Stimulated activated CD4-positive, alpha-beta T cell treated with anti-CD3 and anti-CD28 coated beads, Interleukin-2, amount 100 ng/mL, for 24 hours (primary cell): ENCODE results near the gene MEGF9.
"Not testable (repeated sequence)": the region's sequence is repeated elsewhere in the genome, so short reads cannot be mapped to it uniquely, and the experiment has no call there.

Source experiments
- DNase-seq, 2 donors: peaks; one replicate each; pipeline ENCODE4 v3.0.0-alpha.2; 2020

The MEGF9 gene

GRCh38 chr9:120654272-120654671, 60.0 kb downstream of the MEGF9 start:
- DNase-seq: no peak

- DNase-seq: no peak
Observed at GRCh38 chr9:120653762-120654161, 60.5 kb downstream of the MEGF9 start.

GRCh38 chr9:120652934-120653333, 61.3 kb downstream of the MEGF9 start:
- no peak for DNase-seq

GRCh38 chr9:120650352-120650751, 63.9 kb downstream of the MEGF9 start:
- no peak for DNase-seq

- DNase-seq: no peak
Observed at GRCh38 chr9:120648581-120649197, 65.6 kb downstream of the MEGF9 start.

- DNase-seq: no peak
Observed at GRCh38 chr9:120646948-120647347, 67.3 kb downstream of the MEGF9 start.

- no peak for DNase-seq
Observed at GRCh38 chr9:120645760-120646159, 68.5 kb downstream of the MEGF9 start.

- DNase-seq: no peak
Observed at GRCh38 chr9:120643061-120643460, 71.2 kb downstream of the MEGF9 start.

GRCh38 chr9:120642129-120642770, 72.0 kb downstream of the MEGF9 start:
- no peak for DNase-seq

GRCh38 chr9:120640874-120641273, 73.4 kb downstream of the MEGF9 start:
- DNase-seq: not testable (repeated sequence)

GRCh38 chr9:120640380-120640779, 73.9 kb downstream of the MEGF9 start:
- no peak for DNase-seq

GRCh38 chr9:120637919-120638318, 76.4 kb downstream of the MEGF9 start:
- no peak for DNase-seq

GRCh38 chr9:120636194-120636957, 77.9 kb downstream of the MEGF9 start:
- DNase-seq: no peak

GRCh38 chr9:120635011-120635410, 79.3 kb downstream of the MEGF9 start:
- no peak for DNase-seq

GRCh38 chr9:120630333-120630732, 83.9 kb downstream of the MEGF9 start:
- no peak for DNase-seq

GRCh38 chr9:120628925-120629497, 85.3 kb downstream of the MEGF9 start:
- not testable (repeated sequence) for DNase-seq

GRCh38 chr9:120628207-120628924, 85.9 kb downstream of the MEGF9 start:
- DNase-seq: no peak

- DNase-seq: no peak
Observed at GRCh38 chr9:120627073-120627472, 87.2 kb downstream of the MEGF9 start.

GRCh38 chr9:120626512-120626911, 87.8 kb downstream of the MEGF9 start:
- no peak for DNase-seq

- no peak for DNase-seq
Observed at GRCh38 chr9:120625222-120625621, 89.0 kb downstream of the MEGF9 start.

- DNase-seq: no peak
Observed at GRCh38 chr9:120622790-120623189, 91.5 kb downstream of the MEGF9 start.

- DNase-seq: no peak
Observed at GRCh38 chr9:120621941-120622340, 92.3 kb downstream of the MEGF9 start.
